ENCODE data around the gene ANKS1B.

The ANKS1B gene

DNA sequence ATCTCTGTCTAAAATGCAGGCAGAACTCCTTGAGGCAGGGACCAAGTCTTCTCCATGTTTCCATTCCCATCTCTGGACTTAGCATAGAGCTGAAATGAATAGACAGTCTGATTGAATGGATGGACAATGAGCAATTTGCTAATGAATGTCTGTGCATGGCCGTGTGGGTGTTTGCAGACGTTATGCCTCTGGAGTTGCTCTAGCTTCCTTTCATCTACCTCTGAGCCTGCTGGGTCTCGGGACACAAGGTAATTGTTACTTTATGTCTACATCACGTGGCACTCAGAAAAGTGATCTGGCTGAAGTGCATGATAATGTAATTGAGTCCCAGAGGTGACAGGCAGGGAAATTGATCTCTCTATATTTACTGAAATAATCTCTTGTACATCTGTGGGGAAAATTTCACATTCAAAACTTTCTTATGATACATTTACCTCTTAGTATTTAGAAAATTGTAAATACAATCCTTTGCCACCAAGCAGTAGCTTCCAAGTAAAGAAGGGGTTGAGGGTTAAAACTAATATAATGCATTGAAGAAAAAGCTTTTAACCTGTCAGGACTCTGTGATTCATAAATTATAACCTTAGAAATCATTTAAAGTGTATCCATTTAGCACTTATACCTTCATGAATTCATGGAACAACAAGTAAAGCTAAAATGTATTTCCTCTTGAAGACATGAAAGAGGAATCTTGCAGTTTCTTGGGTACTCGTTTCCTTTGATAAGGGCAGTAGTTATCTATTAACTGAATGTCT, 915.6 kb downstream of the ANKS1B start:
- no peaks in the 10 kb centered on the region for H3K36me3 ChIP-seq (ENCODE audit: control insufficient read depth in 2 of 2, insufficient read depth in 2 of 2, low read length in 2 of 2)
- no peaks in the 10 kb centered on the region for H3K9me3 ChIP-seq (ENCODE audit: control insufficient read depth in 2 of 2, low read length in 2 of 2)
- H3K9ac ChIP-seq (ENCODE audit: low read length in 2 of 2) = no peak overlapping the region
- H3K27ac ChIP-seq (ENCODE audit: low read length) = no peak overlapping the region
- no peak overlapping the region for H3K4me3 ChIP-seq (ENCODE audit: low read length in 2 of 2)
- H3K27me3 ChIP-seq (ENCODE audit: control insufficient read depth in 1 of 2, insufficient read depth in 2 of 2, low read length in 2 of 2) = no peaks in the 10 kb centered on the region
- H3K4me1 ChIP-seq (ENCODE audit: control insufficient read depth, insufficient read depth, low read length) = no peaks in the 10 kb centered on the region

DNA sequence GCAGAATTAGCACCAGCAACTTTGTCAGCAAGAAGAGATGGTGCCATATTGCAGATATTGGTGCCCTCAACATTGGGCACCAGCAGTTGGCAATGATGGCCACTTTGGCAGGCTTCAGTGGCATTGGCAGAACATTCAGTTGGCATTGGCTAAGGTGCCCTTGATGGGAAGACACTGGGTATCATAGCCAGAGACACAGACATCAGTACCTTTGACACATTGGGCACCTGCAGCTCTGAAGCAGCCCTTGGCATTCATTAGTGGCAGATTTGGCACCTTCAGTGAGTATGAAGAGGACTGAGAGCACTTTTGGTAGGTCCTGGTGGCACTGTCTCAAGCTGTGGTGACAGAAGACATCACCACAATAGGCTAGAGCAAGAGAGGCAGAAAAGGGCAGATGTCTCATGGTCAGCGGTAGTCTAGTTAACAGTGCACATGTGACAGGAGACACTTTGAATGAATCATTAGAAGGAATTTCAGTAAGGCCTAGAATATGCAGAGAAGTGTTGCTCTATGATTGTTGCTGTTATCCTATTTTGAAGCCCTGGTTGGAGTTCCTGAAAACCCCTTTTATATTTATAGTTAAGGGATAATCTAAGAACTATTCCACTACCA, 917.5 kb downstream of the ANKS1B start:
- Histone ChIP-seq H3K27ac (ENCODE audit: low read length) (no peak overlapping the region), H3K9me3 (ENCODE audit: control insufficient read depth in 2 of 2, low read length in 2 of 2) (no peaks in the 10 kb centered on the region)

DNA sequence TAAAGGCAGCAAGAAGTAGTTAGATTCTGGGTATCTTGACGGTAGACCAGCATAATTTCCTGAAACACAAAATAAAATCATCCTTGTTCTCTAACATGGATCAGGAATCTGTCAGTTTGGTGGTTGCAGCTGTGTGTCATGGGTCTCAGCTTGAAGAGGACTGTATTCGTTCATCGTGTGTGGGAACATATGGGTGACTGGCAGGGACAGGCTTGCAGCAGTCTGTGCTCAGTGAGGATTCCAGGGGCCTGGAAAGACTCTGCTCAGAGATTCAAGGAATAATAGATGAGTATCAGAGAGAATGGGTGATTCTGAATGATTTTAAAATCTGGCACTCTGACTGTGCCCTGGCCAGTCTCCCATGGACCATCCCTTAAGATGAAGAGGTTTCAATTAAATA, 918.0 kb downstream of the ANKS1B start:
- H3K27me3 ChIP-seq (ENCODE audit: control insufficient read depth in 1 of 2, insufficient read depth in 2 of 2, low read length in 2 of 2) = no peaks in the 10 kb centered on the region
- no peaks in the 10 kb centered on the region for H3K9me3 ChIP-seq (ENCODE audit: control insufficient read depth in 2 of 2, low read length in 2 of 2)
- no peaks in the 10 kb centered on the region for H3K4me1 ChIP-seq (ENCODE audit: control insufficient read depth, insufficient read depth, low read length)
- no peak overlapping the region for H3K9ac ChIP-seq (ENCODE audit: low read length in 2 of 2)
- no peaks in the 10 kb centered on the region for H3K36me3 ChIP-seq (ENCODE audit: control insufficient read depth in 2 of 2, insufficient read depth in 2 of 2, low read length in 2 of 2)
- H3K27ac ChIP-seq (ENCODE audit: low read length) = no peak overlapping the region
- no peak overlapping the region for H3K4me3 ChIP-seq (ENCODE audit: low read length in 2 of 2)

More for the DNA sequence above, 917.5 kb downstream of the ANKS1B start:
- H3K9ac ChIP-seq (ENCODE audit: low read length in 2 of 2) = no peak overlapping the region
- H3K36me3 ChIP-seq (ENCODE audit: control insufficient read depth in 2 of 2, insufficient read depth in 2 of 2, low read length in 2 of 2) = no peaks in the 10 kb centered on the region
- H3K27me3 ChIP-seq (ENCODE audit: control insufficient read depth in 1 of 2, insufficient read depth in 2 of 2, low read length in 2 of 2) = no peaks in the 10 kb centered on the region
- no peak overlapping the region for H3K4me3 ChIP-seq (ENCODE audit: low read length in 2 of 2)
- H3K4me1 ChIP-seq (ENCODE audit: control insufficient read depth, insufficient read depth, low read length) = no peaks in the 10 kb centered on the region

DNA sequence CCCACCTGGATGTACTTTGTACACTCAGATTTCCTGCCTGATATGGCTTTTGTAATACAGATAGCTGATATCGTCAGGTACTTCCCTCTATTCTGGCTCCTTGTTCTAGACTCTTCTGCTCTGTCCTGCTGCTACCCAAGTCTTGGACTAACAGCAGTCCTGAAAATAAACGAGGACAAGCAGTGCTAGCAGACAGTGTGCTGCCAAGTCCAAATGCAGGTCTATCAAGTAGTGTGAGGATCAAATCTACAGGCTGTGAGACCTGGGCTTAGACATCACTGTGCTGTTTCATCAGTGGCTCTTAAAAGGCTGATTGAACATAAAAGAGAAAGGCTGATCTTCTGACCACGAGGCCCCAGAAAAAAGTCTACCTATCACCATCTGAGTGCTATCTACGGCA, 921.6 kb downstream of the ANKS1B start:
- H3K4me3 ChIP-seq (ENCODE audit: low read length in 2 of 2) = no peak overlapping the region

DNA sequence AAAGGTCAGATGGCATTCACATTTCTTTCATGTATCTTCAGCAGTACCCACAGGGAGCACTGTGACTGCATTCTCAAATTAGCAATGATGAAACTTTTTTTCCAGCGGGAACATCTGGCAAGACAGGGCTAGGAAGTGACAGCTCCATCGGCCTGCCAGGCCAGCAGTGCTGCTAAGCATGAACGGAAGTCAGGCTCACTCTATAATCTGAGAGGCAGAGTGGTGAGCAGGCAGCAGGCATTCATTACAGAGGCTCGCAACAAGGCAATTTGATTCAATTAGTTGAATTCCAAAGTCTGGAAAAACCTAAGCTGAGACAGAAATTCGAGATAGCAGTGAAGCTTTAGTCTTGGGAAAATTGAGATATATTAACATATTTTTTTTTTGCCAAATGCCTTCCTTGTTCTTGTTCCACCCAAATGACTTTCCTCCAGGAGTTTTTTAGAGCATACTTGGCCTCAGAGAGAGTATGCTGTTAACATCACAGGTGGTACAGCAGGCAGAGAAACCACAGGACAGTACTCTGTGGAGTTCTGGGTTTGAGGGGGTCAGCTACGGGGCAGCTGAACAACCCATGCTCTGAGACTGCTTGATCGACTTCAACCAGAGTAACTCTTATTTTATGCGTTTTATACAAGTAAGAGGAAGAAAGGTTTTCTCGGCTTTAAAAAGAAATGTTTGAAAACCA, 924.8 kb downstream of the ANKS1B start:
- no peaks in the 10 kb centered on the region for H3K4me1 ChIP-seq (ENCODE audit: control insufficient read depth, insufficient read depth, low read length)
- H3K27me3 ChIP-seq (ENCODE audit: control insufficient read depth in 1 of 2, insufficient read depth in 2 of 2, low read length in 2 of 2) = no peaks in the 10 kb centered on the region
- no peaks in the 10 kb centered on the region for H3K36me3 ChIP-seq (ENCODE audit: control insufficient read depth in 2 of 2, insufficient read depth in 2 of 2, low read length in 2 of 2)
- no peak overlapping the region for H3K27ac ChIP-seq (ENCODE audit: low read length)
- no peaks in the 10 kb centered on the region for H3K9me3 ChIP-seq (ENCODE audit: control insufficient read depth in 2 of 2, low read length in 2 of 2)
- H3K9ac ChIP-seq (ENCODE audit: low read length in 2 of 2) = no peak overlapping the region
- H3K4me3 ChIP-seq (ENCODE audit: low read length in 2 of 2) = no peak overlapping the region

More for the DNA sequence above, 921.6 kb downstream of the ANKS1B start:
- H3K36me3 ChIP-seq (ENCODE audit: control insufficient read depth in 2 of 2, insufficient read depth in 2 of 2, low read length in 2 of 2) = no peaks in the 10 kb centered on the region
- H3K27ac ChIP-seq (ENCODE audit: low read length) = no peak overlapping the region
- H3K9me3 ChIP-seq (ENCODE audit: control insufficient read depth in 2 of 2, low read length in 2 of 2) = no peaks in the 10 kb centered on the region
- H3K9ac ChIP-seq (ENCODE audit: low read length in 2 of 2) = no peak overlapping the region
- no peaks in the 10 kb centered on the region for H3K27me3 ChIP-seq (ENCODE audit: control insufficient read depth in 1 of 2, insufficient read depth in 2 of 2, low read length in 2 of 2)
- H3K4me1 ChIP-seq (ENCODE audit: control insufficient read depth, insufficient read depth, low read length) = no peaks in the 10 kb centered on the region

DNA sequence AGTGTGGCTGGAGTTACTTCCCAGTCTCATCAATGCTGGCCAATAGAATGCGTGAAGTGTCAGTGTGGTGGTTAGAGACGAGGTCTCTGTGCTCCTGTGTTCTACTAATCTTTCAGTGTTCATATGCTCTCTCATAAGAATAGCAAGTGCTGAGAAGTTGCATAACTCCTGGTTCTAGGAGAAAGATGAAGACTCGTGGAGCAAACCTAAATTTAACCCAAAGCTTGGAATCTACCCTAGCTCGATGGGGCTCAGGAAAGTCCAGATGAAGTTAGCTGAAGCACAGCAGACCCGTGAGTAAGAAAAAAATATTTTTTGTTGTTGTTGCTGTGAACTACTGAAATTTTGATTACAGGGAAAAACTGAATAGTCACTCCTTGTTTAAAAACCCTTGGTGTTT, 927.1 kb downstream of the ANKS1B start:
- Histone ChIP-seq H3K36me3 (ENCODE audit: control insufficient read depth in 2 of 2, insufficient read depth in 2 of 2, low read length in 2 of 2) (no peaks in the 10 kb centered on the region), H3K27me3 (ENCODE audit: control insufficient read depth in 1 of 2, insufficient read depth in 2 of 2, low read length in 2 of 2) (no peaks in the 10 kb centered on the region), H3K4me3 (ENCODE audit: low read length in 2 of 2) (no peak overlapping the region), H3K27ac (ENCODE audit: low read length) (no peak overlapping the region), H3K9ac (ENCODE audit: low read length in 2 of 2) (no peak overlapping the region), H3K9me3 (ENCODE audit: control insufficient read depth in 2 of 2, low read length in 2 of 2) (no peaks in the 10 kb centered on the region), H3K4me1 (ENCODE audit: control insufficient read depth, insufficient read depth, low read length) (no peaks in the 10 kb centered on the region)

DNA sequence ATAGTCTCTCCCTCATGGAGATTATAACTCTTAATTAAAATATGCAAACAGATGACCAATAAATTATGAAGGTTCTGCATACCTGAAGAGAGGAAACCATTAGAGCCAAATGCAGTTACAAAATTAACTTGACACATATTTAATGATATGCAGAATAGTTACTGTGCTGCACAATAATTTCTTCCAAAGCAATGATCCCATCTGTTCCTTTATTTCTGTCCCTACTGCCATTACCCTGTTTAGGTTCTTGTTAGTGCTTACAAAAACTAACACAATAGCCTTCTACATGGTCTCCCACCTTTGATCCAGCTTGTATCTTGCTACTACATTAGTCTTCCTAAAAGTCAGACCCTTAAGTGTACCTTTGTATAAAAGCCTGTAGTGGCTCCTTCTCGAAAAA, 928.5 kb downstream of the ANKS1B start:
- no peaks in the 10 kb centered on the region for H3K4me1 ChIP-seq (ENCODE audit: control insufficient read depth, insufficient read depth, low read length)
- H3K27me3 ChIP-seq (ENCODE audit: control insufficient read depth in 1 of 2, insufficient read depth in 2 of 2, low read length in 2 of 2) = no peaks in the 10 kb centered on the region
- no peak overlapping the region for H3K27ac ChIP-seq (ENCODE audit: low read length)
- H3K4me3 ChIP-seq (ENCODE audit: low read length in 2 of 2) = no peak overlapping the region
- H3K9ac ChIP-seq (ENCODE audit: low read length in 2 of 2) = no peak overlapping the region
- no peaks in the 10 kb centered on the region for H3K9me3 ChIP-seq (ENCODE audit: control insufficient read depth in 2 of 2, low read length in 2 of 2)
- H3K36me3 ChIP-seq (ENCODE audit: control insufficient read depth in 2 of 2, insufficient read depth in 2 of 2, low read length in 2 of 2) = no peaks in the 10 kb centered on the region

DNA sequence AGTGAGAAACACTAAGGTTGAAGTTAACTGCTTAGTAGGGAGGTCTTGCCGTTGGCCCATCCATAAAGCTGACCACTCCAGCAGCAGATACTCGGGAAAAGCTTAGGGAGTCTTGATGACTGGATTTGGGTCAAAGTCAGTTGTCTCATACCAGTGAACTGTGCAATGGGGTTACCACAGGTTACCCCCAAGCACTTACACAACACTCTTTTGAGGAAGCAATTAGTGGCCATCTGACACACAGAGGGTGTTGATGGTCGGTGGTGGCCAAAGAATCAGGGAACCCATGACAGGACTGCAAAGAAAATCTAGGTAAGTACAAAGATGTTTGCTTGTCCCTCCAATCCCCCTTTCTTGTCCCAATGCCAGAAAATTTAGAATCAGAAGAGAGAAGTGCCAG, 929.4 kb downstream of the ANKS1B start:
- Histone ChIP-seq H3K9me3 (ENCODE audit: control insufficient read depth in 2 of 2, low read length in 2 of 2) (no peaks in the 10 kb centered on the region), H3K36me3 (ENCODE audit: control insufficient read depth in 2 of 2, insufficient read depth in 2 of 2, low read length in 2 of 2) (no peaks in the 10 kb centered on the region), H3K4me3 (ENCODE audit: low read length in 2 of 2) (no peak overlapping the region), H3K4me1 (ENCODE audit: control insufficient read depth, insufficient read depth, low read length) (no peaks in the 10 kb centered on the region), H3K9ac (ENCODE audit: low read length in 2 of 2) (no peak overlapping the region), H3K27me3 (ENCODE audit: control insufficient read depth in 1 of 2, insufficient read depth in 2 of 2, low read length in 2 of 2) (no peaks in the 10 kb centered on the region), H3K27ac (ENCODE audit: low read length) (no peak overlapping the region)

DNA sequence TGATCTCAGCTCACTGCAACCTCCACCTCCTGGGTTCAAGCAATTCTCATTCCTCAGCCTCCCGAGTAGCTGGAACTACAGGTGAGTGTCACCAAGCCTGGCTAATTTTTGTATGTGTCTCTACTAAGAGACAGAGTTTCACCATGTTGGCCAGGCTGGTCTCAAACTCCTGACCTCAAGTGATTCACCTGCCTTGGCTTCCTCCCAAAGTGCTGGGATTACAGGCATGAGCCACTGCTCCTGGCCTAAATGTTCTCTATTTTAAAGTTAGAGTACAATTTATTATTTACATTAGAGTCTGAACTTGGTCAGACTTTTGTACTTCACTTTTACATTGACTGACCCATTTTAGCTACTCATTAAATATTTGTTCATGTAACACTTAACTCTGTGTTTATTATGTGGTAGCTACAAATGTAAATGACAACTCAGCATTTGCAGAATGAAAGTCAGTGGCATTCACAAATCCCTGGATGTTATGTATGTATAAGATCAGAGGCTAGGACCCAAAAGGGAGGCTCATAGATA, 930.1 kb downstream of the ANKS1B start:
- no peaks in the 10 kb centered on the region for H3K27me3 ChIP-seq (ENCODE audit: control insufficient read depth in 1 of 2, insufficient read depth in 2 of 2, low read length in 2 of 2)
- H3K9me3 ChIP-seq (ENCODE audit: control insufficient read depth in 2 of 2, low read length in 2 of 2) = no peaks in the 10 kb centered on the region
- no peak overlapping the region for H3K27ac ChIP-seq (ENCODE audit: low read length)
- no peaks in the 10 kb centered on the region for H3K36me3 ChIP-seq (ENCODE audit: control insufficient read depth in 2 of 2, insufficient read depth in 2 of 2, low read length in 2 of 2)
- no peak overlapping the region for H3K4me3 ChIP-seq (ENCODE audit: low read length in 2 of 2)
- H3K4me1 ChIP-seq (ENCODE audit: control insufficient read depth, insufficient read depth, low read length) = no peaks in the 10 kb centered on the region
- no peak overlapping the region for H3K9ac ChIP-seq (ENCODE audit: low read length in 2 of 2)

DNA sequence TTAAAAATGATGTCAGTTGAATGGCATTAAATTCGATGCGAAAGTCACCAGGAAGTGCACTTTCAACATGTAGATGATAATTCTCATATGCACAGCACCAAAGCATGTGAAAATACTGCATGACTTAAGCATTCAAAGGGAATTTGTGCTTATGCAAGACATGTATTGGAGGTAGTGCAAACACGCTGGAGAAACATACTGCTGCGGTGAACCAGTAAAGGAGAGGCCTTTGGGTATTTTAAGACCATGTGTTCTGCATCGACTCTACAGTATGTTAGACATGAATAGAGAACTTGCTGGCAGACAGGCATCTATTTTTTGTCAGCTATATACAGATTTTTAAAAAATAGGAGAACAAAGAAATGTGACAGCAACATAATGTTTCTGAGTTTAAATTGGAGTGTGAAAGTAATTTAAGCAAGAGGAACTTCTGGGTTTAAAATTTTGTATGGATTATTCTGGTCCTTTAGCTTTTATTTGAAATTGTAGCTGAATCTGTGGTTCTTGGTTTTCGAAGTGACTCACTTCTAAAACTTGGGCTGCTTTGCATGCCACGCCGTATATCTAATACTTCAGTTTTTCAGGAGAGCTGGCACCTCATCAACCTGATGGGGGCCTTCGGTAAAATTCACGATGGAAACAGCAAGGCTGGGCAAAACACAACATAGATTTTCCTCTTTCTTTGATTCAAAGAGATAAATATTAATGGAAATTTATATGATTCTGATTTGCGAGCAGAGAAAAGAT, 930.9 kb downstream of the ANKS1B start:
- Histone ChIP-seq H3K9me3 (ENCODE audit: control insufficient read depth in 2 of 2, low read length in 2 of 2) (no peaks in the 10 kb centered on the region), H3K36me3 (ENCODE audit: control insufficient read depth in 2 of 2, insufficient read depth in 2 of 2, low read length in 2 of 2) (no peaks in the 10 kb centered on the region), H3K27me3 (ENCODE audit: control insufficient read depth in 1 of 2, insufficient read depth in 2 of 2, low read length in 2 of 2) (no peaks in the 10 kb centered on the region), H3K9ac (ENCODE audit: low read length in 2 of 2) (no peak overlapping the region), H3K4me3 (ENCODE audit: low read length in 2 of 2) (no peak overlapping the region), H3K27ac (ENCODE audit: low read length) (no peak overlapping the region), H3K4me1 (ENCODE audit: control insufficient read depth, insufficient read depth, low read length) (no peaks in the 10 kb centered on the region)

All from stomach smooth muscle (tissue), 2 donors.